HG03139 (cell line): ENCODE results near the gene KIAA0825.
"Not testable (repeated sequence)": the region's sequence is repeated elsewhere in the genome, so short reads cannot be mapped to it uniquely, and the experiment has no call there.

Experiments used
- ATAC-seq: cut with Tn5 transposase; IDR thresholded peaks from one replicate; pipeline ENCODE4 v1.9.1; 2021; ENCODE audit not compliant: unreplicated experiment

Gene KIAA0825

DNA sequence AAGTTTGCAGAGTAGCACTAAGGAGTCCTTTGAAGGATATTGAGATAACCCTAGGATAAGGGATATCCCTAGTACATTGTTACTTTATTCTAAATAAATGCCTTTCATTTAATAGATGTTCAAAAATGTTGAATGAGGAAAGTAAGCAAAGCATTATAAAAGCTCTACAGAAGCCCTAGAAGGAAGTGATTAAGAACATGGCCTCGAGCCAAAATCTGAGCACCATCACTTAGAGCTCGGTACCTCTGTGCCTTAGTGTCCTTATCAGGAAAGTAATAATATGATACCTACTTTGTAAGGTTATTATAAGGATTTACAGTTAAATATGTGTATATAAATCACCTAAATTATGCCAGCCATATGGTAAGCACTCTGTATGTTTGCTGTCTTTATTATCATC, 242.6 kb downstream of the KIAA0825 start:
- ATAC-seq, result no peak

DNA sequence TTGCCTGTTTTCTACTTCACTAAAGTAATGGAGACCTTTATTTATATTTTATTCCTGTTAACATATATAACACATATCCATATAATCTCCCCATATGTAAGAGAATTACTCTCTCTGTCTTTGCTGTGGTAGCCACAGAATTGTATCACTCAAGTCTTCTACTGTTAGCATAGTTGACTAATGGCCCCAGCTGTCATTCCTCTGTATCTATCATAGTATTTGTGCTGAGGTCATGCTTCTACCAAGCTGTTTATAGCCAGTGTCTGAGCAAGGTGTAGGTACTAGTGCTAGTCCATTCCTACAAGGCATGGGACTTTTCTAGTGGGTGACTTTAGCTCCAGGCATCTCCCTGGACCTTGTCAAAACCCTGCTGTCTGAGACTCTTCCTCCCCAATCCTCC, 244.1 kb downstream of the KIAA0825 start:
- no peak for ATAC-seq

- ATAC-seq, result no peak
Observed at GRCh38 chr5:94367900-94368299, 250.5 kb downstream of the KIAA0825 start.

DNA sequence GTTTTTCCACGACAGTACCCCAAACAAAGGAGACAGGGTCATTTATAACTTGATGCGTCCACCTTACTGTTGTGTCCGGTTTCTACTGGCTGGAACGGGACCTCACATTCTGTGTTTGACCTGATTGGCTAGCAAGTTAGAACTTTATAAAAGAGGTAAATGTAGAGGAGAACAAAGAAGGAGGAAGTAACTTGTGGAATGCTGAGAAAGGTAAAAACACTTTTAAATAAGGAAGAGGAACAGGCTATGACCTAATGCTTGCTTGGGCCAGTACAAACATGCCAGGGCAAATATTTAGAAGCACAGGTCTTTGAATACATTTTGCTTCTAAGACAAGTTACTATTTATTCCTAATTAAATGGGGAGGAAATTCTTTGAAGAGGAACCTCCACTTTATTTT, 251.6 kb downstream of the KIAA0825 start:
- no peak for ATAC-seq

- ATAC-seq, result no peak
Observed at GRCh38 chr5:94362857-94363256, 255.5 kb downstream of the KIAA0825 start.

DNA sequence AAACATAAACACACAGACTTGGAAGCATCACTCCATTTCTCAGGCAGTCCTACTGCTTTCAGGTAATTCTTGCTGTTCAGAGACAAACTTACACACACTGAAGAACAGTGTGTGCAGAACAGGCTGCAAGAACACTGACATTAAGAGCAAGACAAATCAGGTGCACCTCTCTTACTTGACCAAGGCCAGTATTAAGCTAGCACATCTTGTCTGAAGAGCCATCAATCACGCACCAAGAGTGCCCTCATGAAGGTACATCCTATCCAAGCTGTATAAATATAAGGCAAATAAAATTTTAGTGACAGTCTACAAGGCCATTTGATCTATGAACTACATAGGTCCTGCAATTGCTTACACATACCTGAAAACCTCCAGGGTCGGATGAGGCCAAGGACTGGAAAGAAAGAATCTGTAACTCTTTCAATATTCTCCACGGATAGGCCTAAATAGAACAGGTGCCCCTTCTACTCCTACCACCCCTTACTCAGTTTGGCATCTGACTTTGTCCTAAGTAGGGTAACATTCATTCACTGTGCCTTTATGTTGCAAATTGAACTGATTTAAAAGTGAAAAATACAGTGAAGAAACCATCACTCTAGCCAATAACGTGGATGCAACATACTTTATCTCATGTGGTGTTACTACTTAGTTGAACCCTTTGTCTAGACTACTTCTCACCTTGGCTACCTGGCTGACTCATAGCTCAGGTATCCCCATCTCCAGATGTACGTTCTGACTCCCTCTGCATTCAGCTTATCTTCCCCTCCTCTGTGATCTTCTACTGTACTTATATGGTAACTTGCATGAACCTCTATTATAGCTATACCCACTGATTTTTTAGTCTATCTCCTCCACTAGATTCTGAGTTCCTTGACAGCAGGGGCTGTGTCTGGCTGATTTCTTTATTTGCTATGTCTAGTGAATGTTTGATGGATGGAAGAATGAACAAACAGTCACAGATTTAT, 256.3 kb downstream of the KIAA0825 start:
- ATAC-seq, result no peak

DNA sequence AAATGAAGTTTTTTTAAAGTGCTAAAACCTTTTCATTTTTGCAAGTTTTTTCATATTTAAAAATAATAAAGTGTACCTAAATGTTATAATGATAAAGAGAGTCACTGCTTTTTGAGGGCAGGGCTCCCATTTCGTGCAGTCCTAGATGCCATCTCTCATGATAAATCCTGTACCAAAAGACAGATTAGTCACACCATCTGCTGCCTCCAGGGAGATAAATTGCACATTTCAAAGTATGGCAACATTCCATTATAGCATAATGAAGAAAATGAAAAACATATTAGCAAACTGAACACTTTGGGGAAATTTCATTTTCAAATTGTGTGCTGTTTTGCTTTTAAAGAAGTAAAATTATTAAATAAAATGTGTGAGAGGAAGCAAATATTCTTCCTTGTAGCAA, 257.2 kb downstream of the KIAA0825 start:
- no peak for ATAC-seq

DNA sequence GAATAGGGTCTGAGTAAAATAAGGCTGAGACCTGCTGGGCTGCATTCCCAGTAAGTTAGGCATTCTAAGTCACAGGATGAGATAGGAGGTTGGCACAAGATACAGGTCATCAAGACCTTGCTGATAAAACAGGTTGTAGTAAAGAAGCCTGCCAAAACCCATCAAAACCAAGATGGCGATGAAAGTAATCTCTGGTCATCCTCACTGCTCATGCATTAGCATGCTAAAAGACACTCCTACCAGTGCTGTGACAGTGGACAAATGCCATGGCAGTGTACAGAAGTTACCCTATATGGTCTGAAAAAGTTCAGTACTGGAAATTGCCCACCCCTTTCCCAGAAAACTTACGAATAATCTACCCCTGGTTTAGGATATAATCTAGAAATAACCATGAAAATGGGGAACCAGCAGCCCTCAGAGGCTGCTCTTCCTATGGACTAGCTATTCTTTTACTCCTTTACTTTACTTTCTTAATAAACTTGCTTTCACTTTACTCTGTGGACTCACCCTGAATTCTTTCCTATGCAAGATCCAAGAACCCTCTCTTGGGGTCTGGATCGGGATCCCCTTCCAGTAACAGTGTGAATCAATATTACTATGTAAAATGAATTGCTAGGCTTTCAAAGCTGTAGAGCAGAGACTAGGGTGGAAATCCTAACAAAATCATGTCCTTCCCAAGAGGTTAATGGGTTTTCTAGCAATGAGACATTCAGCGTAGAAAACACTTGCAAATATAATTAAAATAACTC, 257.8 kb downstream of the KIAA0825 start:
- no peak for ATAC-seq

DNA sequence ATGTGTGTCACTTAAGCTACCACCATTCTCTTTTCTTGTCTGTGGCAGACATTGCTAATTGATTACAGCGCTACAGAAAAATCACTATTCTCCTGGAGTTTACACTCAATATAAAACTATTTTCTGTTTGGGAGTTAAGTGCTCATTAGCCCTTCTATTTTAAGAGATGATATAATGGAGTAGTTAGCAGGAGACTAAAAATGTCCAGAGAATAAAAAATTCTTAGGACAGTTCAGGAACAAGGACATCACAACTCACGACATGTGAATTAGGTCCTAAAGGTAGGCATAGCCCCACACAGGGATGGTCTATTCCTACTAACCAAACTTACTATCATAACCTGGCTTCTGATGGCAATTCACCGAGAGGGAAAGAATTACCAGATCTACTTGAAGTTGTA, 258.5 kb downstream of the KIAA0825 start:
- ATAC-seq, result no peak

DNA sequence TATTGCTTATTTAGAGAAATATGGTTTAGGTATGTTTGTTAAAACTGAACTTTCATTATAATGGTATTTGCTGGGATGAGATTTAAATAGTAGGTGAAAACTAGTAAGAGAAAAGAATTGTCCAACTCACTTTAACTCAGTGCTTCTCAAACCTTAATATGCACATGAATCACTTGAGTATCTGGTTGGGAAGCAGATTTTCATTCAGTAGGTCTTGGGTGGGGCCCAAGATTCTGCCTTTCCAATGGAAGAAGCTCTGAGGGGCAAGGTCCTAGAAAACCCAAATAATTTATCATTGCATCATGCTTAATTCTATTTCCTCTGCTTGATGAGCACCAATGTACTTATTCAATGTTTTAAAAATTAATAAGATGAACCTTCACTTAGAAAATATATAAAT, 262.6 kb downstream of the KIAA0825 start:
- ATAC-seq, result no peak

DNA sequence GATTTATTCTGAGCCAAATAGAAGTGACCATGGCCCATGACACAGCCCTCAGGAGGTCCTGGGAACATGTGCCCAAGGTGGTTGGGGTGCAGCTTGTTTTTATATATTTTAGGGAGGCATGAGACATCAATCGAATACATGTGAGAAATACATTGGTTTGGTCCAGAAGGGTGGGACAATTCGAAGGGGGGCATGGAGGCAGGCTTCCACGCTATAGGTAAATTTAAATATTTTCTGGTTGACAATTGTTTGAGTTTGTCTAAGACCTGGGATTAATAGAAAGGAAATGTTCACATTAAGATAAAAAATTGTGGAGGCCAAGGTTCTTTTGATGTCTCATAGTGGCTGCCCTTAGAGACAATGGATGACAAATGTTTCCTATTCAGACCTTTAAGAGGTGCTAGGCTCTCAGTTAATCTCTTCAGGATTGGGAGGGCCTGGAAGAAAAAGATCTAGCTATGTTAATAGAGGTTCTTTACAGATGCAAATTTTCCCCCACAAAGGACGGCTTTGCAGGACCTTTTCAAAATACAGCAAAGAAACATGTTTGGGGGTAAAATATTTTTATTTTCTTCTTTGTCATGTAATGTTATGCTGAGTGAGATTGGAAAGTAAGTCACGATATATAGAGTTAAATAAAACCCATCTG, 263.4 kb downstream of the KIAA0825 start:
- ATAC-seq, result not testable (repeated sequence)

DNA sequence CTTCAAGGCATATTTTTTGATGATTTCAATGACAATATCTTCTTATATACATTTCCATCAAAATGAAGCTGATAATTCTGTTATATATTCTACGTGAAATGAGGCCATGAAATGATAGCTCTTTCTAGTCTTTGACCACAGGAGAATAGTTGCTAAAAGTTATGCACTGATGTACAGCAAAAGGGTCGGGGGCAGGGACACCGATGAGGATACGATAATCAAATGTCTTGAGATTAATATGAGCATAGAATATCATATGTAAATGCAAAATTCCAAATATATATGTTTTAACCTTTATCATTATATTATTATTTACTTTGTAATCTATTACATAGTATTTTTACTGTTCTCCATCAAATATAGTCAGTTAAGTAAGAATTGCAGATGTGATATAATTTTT, 264.8 kb downstream of the KIAA0825 start:
- no peak for ATAC-seq

DNA sequence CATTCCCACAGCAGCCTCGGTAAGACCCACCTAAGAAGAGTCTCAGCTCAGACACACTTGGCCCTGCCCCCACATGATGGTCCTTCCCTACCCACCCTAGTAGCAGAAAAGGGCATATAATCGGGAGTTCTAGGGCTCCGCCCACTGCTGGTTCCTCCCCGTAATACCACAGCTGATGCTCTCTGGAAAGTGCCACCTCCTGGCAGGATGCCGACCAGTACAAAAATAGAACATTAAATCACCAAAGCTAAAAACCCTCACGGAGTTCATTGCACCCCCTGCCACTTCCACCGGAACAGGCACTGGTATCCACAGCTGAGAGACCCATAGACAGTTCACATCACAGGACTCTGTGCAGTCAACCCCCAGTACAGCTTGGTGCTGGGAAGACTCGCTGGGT, 271.3 kb downstream of the KIAA0825 start:
- no peak for ATAC-seq

DNA sequence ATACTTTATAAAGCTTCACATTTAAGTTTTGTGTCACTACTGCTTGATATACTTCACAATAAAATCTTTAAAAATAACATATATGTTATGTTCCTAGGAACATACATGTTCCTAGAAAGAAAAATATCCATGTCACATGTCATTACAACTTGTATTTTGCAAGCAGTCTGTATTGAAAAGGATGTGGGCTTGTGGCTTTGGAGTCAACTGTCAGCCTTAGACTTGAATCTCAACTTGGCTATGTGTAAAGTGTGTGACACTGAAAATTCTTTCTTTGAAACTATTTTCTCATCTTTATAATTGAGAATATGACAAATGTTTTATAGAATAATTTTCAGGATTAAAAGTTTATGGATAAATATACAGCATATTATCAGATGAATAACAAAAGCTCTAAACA, 273.1 kb downstream of the KIAA0825 start:
- no peak for ATAC-seq

DNA sequence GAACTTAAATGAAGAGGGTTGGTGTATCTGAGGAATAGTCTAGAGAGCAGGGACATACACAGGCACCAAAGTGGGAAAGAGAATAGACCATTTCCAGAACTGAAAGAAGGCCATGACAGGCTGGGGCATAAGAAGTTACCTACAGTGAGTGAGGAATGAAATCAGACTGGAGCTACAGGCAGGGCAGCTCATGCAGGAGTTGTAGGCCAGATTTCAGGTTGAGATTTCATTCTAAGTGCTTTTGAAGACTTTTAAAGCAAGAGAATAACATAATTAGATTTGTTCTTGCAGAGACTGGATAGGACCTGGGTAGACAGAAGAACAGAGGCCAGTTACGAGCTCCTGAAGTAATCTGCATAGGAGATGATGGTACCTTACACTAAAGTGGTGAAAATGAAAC, 280.8 kb downstream of the KIAA0825 start:
- no peak for ATAC-seq

GRCh38 chr5:94335936-94336335, 282.5 kb downstream of the KIAA0825 start:
- ATAC-seq, result no peak

DNA sequence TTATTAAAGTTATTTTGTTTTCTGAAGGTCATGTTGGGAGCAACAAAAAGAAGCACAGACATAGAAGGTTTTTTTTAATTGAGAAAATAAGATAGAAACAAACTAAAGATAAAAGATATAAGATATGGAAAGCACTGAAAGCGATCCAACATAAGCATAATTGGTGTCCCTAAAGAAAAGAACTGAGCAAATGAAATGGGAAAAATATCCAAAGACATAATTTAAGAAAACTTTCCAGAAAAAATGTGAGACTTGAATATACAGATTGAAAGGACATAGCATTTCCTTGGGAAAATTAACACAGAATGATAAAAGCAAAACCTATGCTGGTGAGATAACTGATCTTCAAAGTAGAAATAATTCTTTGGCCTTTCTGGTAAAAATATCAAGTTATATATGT, 289.3 kb downstream of the KIAA0825 start:
- no peak for ATAC-seq

DNA sequence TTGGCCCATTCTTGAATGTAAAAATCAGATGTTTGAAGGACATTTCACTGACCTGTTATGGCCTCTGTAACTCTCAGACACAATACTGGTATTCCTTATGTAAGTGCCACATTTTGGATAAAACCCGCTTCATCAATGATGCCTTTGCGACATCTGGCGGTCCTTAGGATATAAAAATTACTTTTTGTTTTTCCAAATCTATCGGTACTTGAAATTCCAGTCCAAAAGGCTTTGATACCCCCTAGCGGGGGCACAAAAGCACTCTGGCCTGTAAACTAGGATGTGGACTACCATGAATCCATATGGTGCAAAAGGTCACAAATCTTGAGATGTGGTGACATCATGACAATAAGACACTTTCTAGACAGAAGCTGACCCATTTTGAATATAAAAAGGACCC, 291.8 kb downstream of the KIAA0825 start:
- ATAC-seq, result no peak

- no peak for ATAC-seq
Observed at GRCh38 chr5:94316916-94317838, 301.2 kb downstream of the KIAA0825 start.

DNA sequence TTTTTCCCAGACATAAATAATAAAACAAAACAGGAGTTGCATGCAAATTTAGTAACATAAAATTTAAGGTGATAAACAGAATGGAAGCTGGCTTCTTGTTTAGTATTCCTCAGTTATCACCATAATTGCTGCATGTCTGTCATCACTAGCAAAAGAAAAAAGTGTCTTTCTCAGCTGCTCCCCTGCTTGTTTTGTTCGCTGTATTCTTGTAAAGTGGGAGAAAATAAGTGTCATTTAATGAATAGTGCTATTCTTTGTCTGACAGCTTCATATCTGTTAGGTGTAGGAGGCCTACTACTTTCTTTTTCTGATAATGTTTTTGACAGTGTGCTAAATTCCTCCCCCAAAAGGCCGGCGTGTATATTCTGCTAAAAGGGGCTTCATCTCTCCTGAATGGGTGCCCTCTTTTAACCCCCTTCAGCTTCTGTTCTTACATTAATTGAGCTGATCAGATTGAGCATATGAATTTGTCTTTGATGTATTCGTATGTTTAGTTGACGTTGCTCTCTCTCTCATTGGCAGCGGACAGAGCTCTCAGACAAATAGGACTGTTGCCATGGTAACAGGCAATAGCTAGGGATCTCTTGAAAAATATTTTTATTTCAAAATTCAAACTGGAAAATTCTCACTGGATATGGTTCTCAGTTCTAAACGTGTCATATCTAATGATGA, 303.8 kb downstream of the KIAA0825 start:
- no peak for ATAC-seq
